Progenitor cell of endocrine pancreas (in vitro differentiated cells): ENCODE results near the gene VWC2. TPM values are rescaled to one million over a fixed set of nuclear protein-coding genes. Genes with fewer than 3 reads are reported as not detected.

Experiments used
- DNase-seq: peaks from one replicate; pipeline ENCODE4 v3.0.0; 2021; ENCODE audit warnings: low spot score; ENCODE audit not compliant: unreplicated experiment
- H3K27ac Mint-ChIP-seq: 2 replicates; pipeline ENCODE4 v1.8.0; 2021; ENCODE audit warnings: mild to moderate bottlenecking, moderate library complexity, mixed read lengths
- H3K27me3 Mint-ChIP-seq: 2 replicates; pipeline ENCODE4 v1.8.0; 2021; ENCODE audit warnings: mixed read lengths
- H3K36me3 Mint-ChIP-seq: 2 replicates; pipeline ENCODE4 v1.8.0; 2022; ENCODE audit warnings: mixed read lengths; ENCODE audit not compliant: insufficient read depth
- H3K4me1 Mint-ChIP-seq: 2 replicates; pipeline ENCODE4 v1.8.0; 2021; ENCODE audit warnings: low read depth, mixed read lengths
- H3K4me3 Mint-ChIP-seq: 2 replicates; pipeline ENCODE4 v1.8.0; 2021; ENCODE audit warnings: low read depth, mild to moderate bottlenecking, moderate library complexity, mixed read lengths
- H3K9me3 Mint-ChIP-seq: 2 replicates; pipeline ENCODE4 v1.8.0; 2021; ENCODE audit warnings: low read depth, mixed read lengths
- CTCF ChIP-seq: fragments of 200-600 bp; sonication (generic); IDR thresholded peaks from one replicate; pipeline ENCODE4 v1.5.0; 2021; ENCODE audit warnings: antibody characterized with exemption, mild to moderate bottlenecking; ENCODE audit not compliant: unreplicated experiment
- total RNA-seq: library from RNA; stranded (reverse); gene quantifications from 2 replicates; pipeline ENCODE4 v1.2.1, GENCODE V29; 2021

VWC2 gene
- total RNA-seq, 1 donor from 2014 or later, result 0.02 TPM

GRCh38 chr7:49803812-49804211 lies 30.4 kb downstream of the VWC2 start:
- Mint-ChIP-seq H3K4me1 (no peaks in the 10 kb centered on the region), H3K36me3 (no peaks in the 10 kb centered on the region), H3K4me3 (no peak overlapping the region), H3K27me3 (no peaks in the 10 kb centered on the region), H3K9me3 (no peaks in the 10 kb centered on the region), H3K27ac (no peak overlapping the region)
- no peak for DNase-seq
- TF ChIP-seq CTCF, result no peak

- H3K27ac Mint-ChIP-seq, result no peak overlapping the region
- no peaks in the 10 kb centered on the region for H3K9me3 Mint-ChIP-seq
- TF ChIP-seq CTCF, result no peak
- no peaks in the 10 kb centered on the region for H3K27me3 Mint-ChIP-seq
- no peaks in the 10 kb centered on the region for H3K36me3 Mint-ChIP-seq
- H3K4me1 Mint-ChIP-seq, result no peaks in the 10 kb centered on the region
- no peak for DNase-seq
- H3K4me3 Mint-ChIP-seq, result no peak overlapping the region
Measured at GRCh38 chr7:49805371-49806007, 32.1 kb downstream of the VWC2 start.

- no peak for DNase-seq
- no peaks in the 10 kb centered on the region for H3K27me3 Mint-ChIP-seq
- no peaks in the 10 kb centered on the region for H3K36me3 Mint-ChIP-seq
Measured at GRCh38 chr7:49812534-49812933, 39.1 kb downstream of the VWC2 start.

GRCh38 chr7:49817279-49817678 lies 43.8 kb downstream of the VWC2 start:
- Mint-ChIP-seq H3K27me3 (no peaks in the 10 kb centered on the region), H3K4me1 (peaks cover 1% of the 10 kb centered on the region), H3K9me3 (no peaks in the 10 kb centered on the region), H3K27ac (no peak overlapping the region), H3K36me3 (no peaks in the 10 kb centered on the region), H3K4me3 (no peak overlapping the region)
- no peak for DNase-seq
- TF ChIP-seq CTCF, result no peak

More at GRCh38 chr7:49812534-49812933, 39.1 kb downstream of the VWC2 start:
- Mint-ChIP-seq H3K9me3 (no peaks in the 10 kb centered on the region), H3K4me1 (no peaks in the 10 kb centered on the region), H3K27ac (no peak overlapping the region), H3K4me3 (no peak overlapping the region)
- no peak for TF ChIP-seq CTCF

- Mint-ChIP-seq H3K9me3 (no peaks in the 10 kb centered on the region), H3K4me1 (peaks cover 1% of the 10 kb centered on the region), H3K27ac (no peak overlapping the region), H3K36me3 (no peaks in the 10 kb centered on the region), H3K4me3 (no peak overlapping the region), H3K27me3 (no peaks in the 10 kb centered on the region)
- no peak for DNase-seq
- no peak for TF ChIP-seq CTCF
Measured at GRCh38 chr7:49821181-49821580, 47.7 kb downstream of the VWC2 start.
